Subcutaneous adipose tissue (tissue), 4 donors: ENCODE measurements around the gene TC2N. TPM values are rescaled to one million over a fixed set of nuclear protein-coding genes. Genes with fewer than 3 reads are reported as not detected.

Experiments used
- total RNA-seq, 4 donors: library from RNA; depleted of rRNA; stranded (reverse); fragments of >200 nt; gene quantifications; one replicate each; pipeline ENCODE4 v1.1.0, GENCODE V29; 2016
- TF ChIP-seq, protein P1 (sequence below): fragments of 450-650 bp; IDR thresholded peaks from one replicate; pipeline ENCODE4 v1.5.1; 2016; ENCODE audit warnings: low read depth, mild to moderate bottlenecking, control low read depth, antibody characterized with exemption, moderate library complexity

TC2N gene
- total RNA-seq, 4 donors from 2014 or later: 37.7 to 58.4 (median 47.6) TPM

DNA sequence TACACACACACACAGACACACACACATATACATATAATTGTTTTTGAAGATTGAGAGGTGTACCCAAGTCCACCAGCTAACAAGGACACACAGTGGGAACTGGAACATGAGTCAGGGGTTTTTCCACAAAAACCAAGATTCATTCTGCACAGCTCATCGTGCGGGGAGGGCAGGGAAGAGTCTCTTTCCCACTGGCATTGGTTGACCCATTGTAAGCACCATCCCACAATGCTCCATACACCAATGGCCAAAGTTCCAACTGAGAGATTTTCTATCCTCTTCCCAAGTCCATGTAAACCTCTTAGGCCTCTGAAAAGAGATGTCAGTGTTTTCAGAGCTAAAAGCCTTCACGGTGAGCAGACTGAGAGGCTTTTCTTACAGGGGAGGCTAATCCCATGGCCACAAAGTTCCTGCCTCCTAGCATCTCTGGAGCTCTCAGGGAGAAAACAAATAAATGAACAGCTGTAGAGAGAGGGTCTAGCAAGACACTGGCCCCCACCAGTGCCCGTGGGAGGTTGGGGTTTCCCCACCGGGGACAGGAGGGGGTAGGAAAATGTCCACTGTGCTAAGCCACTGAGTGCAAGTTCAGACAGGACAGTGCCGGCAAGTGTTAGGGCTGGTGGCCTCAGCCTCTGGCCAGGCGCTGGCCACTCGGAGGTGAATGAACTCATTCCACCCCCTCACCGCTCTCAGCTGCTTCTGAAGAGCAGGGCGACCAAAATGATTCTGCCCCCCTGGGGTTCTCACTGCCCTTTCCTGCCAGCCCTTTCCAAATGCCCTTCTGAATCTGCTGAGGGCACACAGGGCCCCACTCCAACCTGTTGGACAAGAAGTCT, 21.5 kb upstream of the TC2N start:
- TF ChIP-seq, protein P1, sequence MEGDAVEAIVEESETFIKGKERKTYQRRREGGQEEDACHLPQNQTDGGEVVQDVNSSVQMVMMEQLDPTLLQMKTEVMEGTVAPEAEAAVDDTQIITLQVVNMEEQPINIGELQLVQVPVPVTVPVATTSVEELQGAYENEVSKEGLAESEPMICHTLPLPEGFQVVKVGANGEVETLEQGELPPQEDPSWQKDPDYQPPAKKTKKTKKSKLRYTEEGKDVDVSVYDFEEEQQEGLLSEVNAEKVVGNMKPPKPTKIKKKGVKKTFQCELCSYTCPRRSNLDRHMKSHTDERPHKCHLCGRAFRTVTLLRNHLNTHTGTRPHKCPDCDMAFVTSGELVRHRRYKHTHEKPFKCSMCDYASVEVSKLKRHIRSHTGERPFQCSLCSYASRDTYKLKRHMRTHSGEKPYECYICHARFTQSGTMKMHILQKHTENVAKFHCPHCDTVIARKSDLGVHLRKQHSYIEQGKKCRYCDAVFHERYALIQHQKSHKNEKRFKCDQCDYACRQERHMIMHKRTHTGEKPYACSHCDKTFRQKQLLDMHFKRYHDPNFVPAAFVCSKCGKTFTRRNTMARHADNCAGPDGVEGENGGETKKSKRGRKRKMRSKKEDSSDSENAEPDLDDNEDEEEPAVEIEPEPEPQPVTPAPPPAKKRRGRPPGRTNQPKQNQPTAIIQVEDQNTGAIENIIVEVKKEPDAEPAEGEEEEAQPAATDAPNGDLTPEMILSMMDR: no peak

DNA sequence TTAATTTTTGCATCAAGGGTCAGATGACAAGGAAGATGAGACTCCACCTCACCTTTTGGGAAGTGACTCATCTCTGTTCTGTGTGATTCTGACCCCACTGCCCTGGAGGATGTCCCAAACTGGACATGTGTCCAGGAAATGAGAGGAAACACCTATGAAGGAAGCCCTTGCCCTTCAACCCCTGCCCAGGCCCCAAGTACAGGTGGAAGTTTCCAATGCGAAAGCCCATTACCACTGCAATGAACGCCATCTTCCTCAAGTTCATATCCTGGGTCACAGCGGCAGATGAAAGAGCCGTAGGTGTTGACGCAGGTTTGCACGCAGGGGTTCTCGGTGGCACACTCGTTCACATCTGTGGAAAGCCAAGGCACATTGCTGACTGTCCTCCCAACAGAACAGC, 19.6 kb upstream of the TC2N start:
- TF ChIP-seq, protein P1: no peak

GRCh38 chr14:91885839-91886238, 18.5 kb upstream of the TC2N start:
- TF ChIP-seq, protein P1: no peak

DNA sequence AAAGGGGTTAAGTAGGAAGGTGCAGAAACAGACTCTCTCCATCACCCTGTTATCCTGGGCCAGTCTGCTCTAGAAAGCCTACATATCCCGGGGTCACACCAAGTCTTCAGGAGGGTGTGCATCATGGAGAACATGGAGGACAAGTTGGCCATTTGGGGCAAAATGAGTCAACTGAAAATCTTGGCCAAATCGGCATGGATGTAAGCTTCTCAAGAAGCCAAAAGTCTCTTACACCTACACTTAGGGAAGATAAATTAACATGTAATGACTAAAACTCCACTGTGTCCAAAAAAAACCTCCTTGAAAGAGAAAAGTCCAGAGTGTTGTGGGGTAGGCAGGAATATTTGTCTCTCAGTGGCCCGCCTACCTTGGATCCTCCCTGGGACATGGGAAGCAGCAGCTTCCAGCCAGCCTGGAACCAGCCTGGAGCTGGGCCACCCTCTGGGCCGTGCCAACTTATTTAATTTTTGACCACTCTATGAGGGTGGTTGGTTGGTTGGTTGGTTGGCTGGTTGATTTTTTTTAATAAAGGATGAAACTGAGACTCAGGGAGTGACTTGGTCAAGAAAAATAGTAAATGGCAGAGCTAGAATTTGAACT, 17.9 kb upstream of the TC2N start:
- TF ChIP-seq, protein P1: no peak

- TF ChIP-seq, protein P1: no peak
Observed at GRCh38 chr14:91884664-91885063, 17.3 kb upstream of the TC2N start.

- TF ChIP-seq, protein P1: no peak
Observed at GRCh38 chr14:91883753-91884152, 16.4 kb upstream of the TC2N start.

- TF ChIP-seq, protein P1: no peak
Observed at GRCh38 chr14:91882776-91883175, 15.4 kb upstream of the TC2N start.
